ENCODE results near the gene RAD51D.
A peak's percentile ranks its signal among the peaks of the same experiment; 100 is the strongest.

The RAD51D gene

GRCh38 chr17:35081638-35082037 is 38.0 kb downstream of the RAD51D start:
- TF ChIP-seq MYC (IDR thresholded peaks at IDR 0.05; ENCODE audit: low read depth, low read length) (no peak), MAX (IDR thresholded peaks at IDR 0.05; ENCODE audit: low read depth, low read length) (no peak), POLR2A (IDR thresholded peaks at IDR 0.05; ENCODE audit: extremely low read depth, insufficient read length) (no peak)
- TF ChIP-seq, protein P1, sequence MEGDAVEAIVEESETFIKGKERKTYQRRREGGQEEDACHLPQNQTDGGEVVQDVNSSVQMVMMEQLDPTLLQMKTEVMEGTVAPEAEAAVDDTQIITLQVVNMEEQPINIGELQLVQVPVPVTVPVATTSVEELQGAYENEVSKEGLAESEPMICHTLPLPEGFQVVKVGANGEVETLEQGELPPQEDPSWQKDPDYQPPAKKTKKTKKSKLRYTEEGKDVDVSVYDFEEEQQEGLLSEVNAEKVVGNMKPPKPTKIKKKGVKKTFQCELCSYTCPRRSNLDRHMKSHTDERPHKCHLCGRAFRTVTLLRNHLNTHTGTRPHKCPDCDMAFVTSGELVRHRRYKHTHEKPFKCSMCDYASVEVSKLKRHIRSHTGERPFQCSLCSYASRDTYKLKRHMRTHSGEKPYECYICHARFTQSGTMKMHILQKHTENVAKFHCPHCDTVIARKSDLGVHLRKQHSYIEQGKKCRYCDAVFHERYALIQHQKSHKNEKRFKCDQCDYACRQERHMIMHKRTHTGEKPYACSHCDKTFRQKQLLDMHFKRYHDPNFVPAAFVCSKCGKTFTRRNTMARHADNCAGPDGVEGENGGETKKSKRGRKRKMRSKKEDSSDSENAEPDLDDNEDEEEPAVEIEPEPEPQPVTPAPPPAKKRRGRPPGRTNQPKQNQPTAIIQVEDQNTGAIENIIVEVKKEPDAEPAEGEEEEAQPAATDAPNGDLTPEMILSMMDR (IDR thresholded peaks at IDR 0.05; ENCODE audit: low read depth, low read length), result no peak
- no peak overlapping the region for H3K4me3 ChIP-seq (ENCODE audit: low read depth, low read length)

DNA sequence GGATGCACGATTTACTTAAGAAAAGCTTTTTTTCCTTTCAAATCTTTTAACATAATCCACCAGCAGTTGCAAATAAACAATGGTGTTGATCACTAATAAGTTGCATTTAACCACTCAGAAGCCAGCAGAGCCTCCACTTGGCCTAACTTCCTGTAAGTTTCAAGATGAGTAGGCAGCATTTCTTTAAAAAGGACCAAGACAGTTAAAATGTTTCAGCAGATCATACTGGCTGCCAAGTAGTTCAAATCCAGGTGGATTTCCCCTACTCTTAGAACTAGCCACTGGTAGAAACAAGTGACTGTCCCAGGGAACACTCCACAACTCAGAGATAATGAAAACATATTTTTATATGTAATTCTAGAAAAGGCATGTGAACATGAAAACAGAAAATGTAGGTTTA is 39.1 kb downstream of the RAD51D start:
- no peak overlapping the region for H3K4me3 ChIP-seq (ENCODE audit: low read depth, low read length)
- TF ChIP-seq POLR2A (IDR thresholded peaks at IDR 0.05; ENCODE audit: extremely low read depth, insufficient read length) (no peak), MAX (IDR thresholded peaks at IDR 0.05; ENCODE audit: low read depth, low read length) (no peak)
- TF ChIP-seq, protein P1 (IDR thresholded peaks at IDR 0.05; ENCODE audit: low read depth, low read length), result no peak
- DNase-seq (ENCODE audit: low read depth), result peak; percentile 51

More at GRCh38 chr17:35081638-35082037, 38.0 kb downstream of the RAD51D start:
- no peak for DNase-seq (ENCODE audit: low read depth)

GRCh38 chr17:35079547-35080423 is 39.9 kb downstream of the RAD51D start:
- TF ChIP-seq MYC (IDR thresholded peaks at IDR 0.05; ENCODE audit: low read depth, low read length) (no peak), MAX (IDR thresholded peaks at IDR 0.05; ENCODE audit: low read depth, low read length) (no peak), POLR2A (IDR thresholded peaks at IDR 0.05; ENCODE audit: extremely low read depth, insufficient read length) (no peak)
- TF ChIP-seq, protein P1 (IDR thresholded peaks at IDR 0.05; ENCODE audit: low read depth, low read length), result no peak
- no peak overlapping the region for H3K4me3 ChIP-seq (ENCODE audit: low read depth, low read length)
- DNase-seq (ENCODE audit: low read depth), result no peak

DNA sequence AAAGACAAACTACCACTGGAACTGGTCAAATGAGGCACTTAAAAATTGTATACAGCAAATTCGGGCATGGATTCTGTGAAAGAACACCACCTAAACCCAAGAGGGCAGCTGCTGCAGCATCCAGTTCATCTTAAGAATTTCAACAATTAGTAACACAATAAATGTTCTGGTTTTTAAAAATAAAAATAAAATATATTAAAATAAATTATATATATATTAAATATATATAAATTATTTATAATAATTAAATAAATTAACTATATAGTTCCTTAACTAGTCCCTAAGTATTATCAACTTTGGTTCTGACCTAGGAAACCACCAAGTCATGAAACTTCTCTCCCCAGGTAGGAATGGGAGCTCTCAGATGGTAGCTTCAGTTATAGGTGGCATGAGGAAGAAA is 42.8 kb downstream of the RAD51D start:
- no peak overlapping the region for H3K4me3 ChIP-seq (ENCODE audit: low read depth, low read length)
- DNase-seq (ENCODE audit: low read depth), result no peak
- TF ChIP-seq MYC (IDR thresholded peaks at IDR 0.05; ENCODE audit: low read depth, low read length) (no peak), POLR2A (IDR thresholded peaks at IDR 0.05; ENCODE audit: extremely low read depth, insufficient read length) (no peak), MAX (IDR thresholded peaks at IDR 0.05; ENCODE audit: low read depth, low read length) (no peak)
- TF ChIP-seq, protein P1 (IDR thresholded peaks at IDR 0.05; ENCODE audit: low read depth, low read length), result no peak

DNA sequence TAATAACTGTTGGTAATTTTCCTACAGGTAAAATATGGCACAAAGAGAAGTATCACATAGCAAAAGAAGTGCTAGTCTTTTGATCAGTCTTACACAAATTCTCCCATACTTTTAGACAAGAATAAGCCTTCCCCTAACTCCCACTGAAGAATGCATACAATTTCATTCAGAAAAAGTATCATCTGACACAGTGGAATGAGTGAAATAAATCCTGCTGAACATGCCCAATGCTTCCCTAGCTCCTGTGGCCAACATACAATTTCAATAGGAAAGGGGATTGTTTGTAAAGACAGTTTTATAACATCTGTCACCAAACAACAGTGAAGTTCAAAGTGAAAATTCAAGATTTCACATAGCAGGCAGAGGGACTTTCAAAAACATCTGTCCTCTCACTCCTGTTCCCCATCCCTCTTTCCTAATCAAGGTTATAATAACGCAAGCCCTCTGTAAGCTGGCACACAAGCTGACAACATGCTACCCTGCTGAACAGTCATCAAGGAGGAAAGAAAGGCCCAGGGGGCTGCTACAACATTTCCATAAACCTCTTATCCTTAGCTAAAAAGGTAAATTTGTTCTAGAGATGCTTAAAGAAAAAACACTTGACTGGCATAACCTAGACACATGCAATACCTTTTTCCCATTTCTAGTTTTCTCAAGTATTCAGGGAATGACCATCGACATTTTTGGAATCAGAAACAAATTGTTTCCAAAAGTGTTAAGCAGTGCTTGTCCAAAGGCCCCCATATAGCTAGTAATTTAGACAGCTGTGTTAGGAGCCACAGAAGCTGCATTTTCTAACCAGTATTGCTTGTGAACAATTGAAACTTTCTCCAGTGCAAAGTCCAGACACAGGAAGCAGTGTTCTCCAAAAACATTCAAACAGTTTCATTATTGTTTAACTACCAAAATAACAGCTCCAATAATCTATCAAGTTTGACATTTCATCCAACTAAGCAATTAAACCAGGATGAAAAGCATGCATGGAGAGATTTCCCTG is 44.7 kb downstream of the RAD51D start:
- TF ChIP-seq, protein P1 (IDR thresholded peaks at IDR 0.05; ENCODE audit: low read depth, low read length), result no peak
- TF ChIP-seq MAX (IDR thresholded peaks at IDR 0.05; ENCODE audit: low read depth, low read length), result no peak
- TF ChIP-seq POLR2A (IDR thresholded peaks at IDR 0.05; ENCODE audit: extremely low read depth, insufficient read length), result no peak
- TF ChIP-seq MYC (IDR thresholded peaks at IDR 0.05; ENCODE audit: low read depth, low read length), result no peak
- no peak overlapping the region for H3K4me3 ChIP-seq (ENCODE audit: low read depth, low read length)
- DNase-seq (ENCODE audit: low read depth), result no peak

Data from NB4 (cell line).